Erythroblast (primary cell): ENCODE measurements around the gene NINJ2.
A peak's percentile ranks its signal among the peaks of the same experiment; 100 is the strongest.

Source experiments
- DNase-seq, 2 experiments: peaks; one replicate each; lab custom pipeline; 2025; lab: John Stamatoyannopoulos, UW
- GATA1 ChIP-seq: IDR thresholded peaks from 2 replicates; pipeline ENCODE4 v1.6.1; 2011; ENCODE audit warnings: low read depth, mild to moderate bottlenecking, control low read depth, low read length, moderate library complexity
- POLR2A ChIP-seq: IDR thresholded peaks from 2 replicates; pipeline ENCODE4 v1.6.1; 2011; ENCODE audit warnings: mild to moderate bottlenecking, low read length

The NINJ2 gene

DNA sequence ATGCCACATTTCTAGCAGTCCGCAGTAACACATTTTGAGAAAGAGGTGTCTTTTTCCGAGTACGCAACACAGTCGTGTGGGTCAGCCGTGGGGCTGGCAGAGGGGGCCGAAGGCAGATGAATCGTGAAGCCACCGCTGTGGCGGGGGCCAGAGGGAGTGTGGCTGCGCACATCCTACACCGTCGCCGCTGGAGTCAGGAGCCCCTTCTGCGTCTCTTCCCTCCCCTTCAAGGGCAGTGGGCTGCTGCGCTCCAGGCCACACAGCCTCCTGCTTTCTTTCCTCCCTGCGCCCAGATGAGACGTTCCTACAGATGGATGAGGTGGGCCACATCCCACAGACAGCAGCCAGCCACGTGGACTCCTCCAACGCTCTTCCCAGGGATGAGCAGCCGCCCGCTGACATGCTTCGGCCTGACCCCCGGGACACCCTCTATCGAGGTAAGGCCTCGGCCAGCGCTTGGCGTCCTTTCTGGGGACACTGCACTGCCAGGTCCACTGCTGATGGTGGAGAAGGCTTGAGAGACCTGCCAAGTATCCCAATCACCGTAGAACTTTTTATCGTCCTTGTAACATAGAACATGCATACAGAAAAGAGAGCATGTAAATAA lies 113.7 kb downstream of the NINJ2 start:
- TF ChIP-seq POLR2A (no peak), GATA1 (no peak)
- no peak for DNase-seq

DNA sequence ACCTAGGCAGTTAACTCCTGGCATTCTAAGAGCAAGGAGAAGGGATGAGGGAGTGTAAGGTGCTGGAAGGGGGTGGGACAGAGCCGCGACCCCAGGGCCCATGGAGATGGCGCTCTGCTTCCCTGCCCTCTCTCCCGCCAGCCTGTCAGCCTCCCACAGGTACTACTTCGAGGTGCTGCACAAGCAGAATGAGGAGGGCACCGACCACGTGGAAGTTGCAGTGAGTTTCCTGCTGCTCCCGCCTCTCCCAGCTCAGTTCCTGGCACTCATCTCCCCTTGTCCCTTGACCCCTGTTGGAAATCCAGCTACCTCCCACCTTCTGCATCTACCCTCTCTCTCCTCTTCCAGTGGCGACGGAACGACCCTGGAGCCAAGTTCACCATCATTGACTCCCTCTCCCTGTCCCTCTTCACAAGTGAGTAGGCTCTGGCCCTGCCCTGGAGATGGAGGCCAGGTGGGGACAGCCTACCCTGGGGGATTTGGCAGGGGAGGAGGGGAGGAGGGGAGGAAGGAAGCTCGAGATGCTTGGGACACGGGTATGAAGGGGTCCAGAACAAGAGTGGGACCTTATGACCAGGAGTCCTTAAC lies 115.3 kb downstream of the NINJ2 start:
- TF ChIP-seq POLR2A (no peak), GATA1 (no peak)
- DNase-seq, result no peak

DNA sequence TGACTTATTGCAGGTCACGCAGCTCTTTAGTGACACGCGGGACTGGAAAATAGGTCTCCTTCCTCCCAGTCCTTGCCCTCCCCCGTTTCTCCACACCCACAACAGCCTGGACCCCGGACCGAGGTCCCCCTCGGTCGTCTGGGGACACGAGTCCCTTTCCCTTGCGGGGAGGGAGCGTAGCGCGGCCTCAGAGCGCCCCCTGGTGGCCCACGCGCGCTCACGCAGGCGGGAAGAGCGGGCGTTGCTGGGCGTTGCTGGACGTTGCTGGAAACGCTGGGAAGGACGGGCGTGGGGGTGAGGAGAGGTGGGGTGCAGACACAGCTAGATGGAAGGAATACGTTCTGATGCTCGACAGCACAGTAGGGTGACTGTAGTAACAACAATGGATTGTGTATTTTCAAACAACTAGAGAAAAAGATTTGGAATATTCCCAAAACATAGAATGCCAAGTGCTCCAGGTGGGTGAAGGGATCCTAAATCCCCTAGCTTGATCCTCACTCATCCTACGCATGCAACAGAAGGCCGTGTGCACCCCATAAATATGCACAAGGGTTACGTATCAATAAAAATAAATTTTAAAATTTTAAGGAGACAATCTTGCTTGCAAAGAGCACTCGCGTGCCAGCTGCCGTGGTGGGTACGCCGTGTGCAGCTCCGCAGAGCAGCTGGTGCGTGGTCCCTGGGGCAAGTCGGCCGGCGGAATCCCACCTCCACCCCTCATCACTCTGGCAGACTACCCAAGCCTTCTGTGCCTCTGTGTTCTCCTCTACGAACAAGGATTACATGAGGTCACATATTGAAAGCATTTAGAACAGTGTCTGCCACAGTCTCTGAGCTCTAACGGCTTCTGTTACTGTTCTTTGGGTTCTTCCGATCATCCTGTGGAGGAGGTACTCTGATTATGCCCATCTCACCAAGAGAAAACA lies 116.1 kb downstream of the NINJ2 start:
- TF ChIP-seq GATA1 (no peak), POLR2A (no peak)
- peak; percentile 70 to 83 for DNase-seq

DNA sequence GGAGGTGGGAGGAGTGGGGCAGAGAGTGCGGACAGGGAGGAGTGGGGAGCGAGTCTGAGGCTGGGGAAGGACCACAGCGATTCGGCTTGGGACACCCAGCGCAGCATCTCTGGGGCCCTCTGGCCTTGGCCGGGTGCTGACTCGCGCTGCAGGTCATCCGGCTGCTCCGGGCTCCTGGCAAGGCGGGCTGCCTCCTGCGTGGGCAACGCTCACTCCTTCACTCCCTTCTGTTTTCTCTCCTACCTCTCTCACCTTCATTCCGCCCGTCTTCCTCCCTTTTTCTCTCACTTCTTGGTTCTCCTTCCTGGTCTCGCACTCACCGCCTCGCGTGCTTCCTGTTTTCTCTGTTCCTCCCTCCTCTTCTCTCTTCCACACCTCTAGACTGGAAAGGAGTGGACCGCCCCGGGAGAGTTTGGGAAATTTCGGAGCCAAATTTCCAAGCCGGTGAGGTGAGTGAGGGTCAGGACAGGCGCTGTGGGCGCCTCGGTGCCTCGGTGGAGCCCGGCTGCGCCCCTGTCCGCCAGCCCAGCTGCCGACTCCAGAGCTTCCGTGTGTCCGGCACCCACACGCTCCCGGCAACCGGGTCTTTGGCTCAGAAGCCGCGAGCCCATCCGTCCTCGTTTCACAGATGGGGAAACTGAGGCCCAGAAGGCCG lies 116.9 kb downstream of the NINJ2 start:
- no peak for DNase-seq
- TF ChIP-seq POLR2A (no peak), GATA1 (no peak)

DNA sequence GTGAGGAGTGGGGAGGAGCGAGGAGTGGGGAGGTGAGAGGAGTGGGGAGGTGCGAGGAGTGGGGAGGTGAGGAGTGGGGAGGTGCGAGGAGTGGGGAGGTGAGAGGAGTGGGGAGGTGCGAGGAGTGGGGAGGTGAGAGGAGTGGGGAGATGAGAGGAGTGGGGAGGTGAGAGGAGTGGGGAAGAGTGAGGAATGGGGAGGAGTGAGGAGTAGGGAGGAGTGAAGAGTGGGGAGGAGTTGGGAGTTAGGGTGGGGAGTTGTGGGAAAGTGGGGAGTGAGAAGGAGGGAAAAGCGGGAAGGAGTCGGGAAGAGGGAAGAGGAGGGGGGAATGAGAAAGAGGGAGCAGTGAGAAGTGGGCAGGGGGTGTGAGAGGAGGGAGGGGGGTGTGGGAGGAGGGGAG lies 117.4 kb downstream of the NINJ2 start:
- DNase-seq, result no peak
- no peak for TF ChIP-seq GATA1
- no peak for TF ChIP-seq POLR2A

DNA sequence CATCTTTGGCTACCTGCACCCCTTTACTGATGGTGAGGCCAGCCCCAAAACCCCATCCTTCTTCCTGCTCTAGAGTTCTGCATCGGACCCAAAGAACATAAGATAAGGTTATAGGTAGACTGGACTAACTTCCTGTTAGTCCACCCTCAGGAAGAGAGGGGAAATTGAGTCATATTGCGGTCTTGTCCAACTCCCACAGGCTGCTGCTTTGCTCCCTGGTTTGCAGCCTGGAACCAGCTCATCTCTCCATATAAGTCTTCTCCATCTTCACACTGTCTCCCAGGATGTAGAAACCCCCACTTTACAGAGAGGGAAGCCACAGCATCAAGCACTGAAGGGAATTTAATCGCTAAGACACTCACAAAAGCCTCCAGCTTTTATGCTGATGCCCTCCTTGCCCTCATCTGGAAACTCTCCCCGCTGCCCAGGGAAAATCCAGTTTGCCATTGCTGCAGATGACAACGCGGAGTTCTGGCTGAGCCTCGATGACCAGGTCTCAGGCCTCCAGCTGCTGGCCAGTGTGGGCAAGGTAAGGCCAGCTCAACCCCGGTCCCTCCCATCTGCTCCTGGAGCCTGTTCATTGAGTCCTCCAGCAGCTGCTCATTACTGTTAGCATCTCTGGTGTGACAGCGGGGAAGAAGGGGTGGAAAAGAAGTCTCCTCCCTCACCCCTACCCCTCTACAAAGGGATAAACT lies 118.2 kb downstream of the NINJ2 start:
- TF ChIP-seq GATA1 (no peak), POLR2A (no peak)
- no peak for DNase-seq

DNA sequence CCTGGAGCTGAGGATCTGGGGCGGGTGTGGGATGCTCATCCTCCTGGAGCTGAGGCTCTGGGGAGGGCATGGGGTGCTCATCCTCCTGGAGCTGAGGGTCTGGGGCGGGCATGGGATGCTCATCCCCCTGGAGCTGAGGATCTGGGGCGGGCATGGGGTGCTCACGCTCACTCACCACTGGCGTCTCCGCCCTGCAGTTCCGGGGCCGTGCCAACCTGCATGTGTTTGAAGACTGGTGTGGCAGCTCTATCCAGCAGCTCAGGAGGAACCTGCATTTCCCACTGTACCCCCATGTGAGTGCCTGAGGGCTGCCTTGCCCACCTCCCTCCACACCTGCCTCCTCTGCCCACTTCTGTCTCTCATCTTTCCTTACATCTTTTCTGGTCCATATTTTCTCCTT lies 119.1 kb downstream of the NINJ2 start:
- TF ChIP-seq GATA1, result no peak
- no peak for TF ChIP-seq POLR2A
- no peak for DNase-seq

DNA sequence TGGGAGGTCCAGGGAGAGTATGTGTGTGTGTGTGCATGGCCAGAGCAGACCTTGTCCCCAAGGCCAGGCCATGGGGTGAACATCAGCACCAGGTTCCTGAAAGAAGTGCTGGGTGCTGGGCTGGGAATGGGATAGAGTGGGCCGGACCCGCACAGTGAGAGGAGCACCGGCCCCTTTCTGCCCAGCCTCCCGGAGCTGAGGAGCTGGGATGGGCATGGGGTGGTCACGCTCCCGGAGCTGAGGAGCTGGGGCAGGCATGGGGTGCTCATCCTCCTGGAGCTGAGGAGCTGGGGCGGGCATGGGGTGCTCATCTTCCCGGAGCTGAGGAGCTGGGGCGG lies 120.2 kb downstream of the NINJ2 start:
- TF ChIP-seq POLR2A (no peak), GATA1 (no peak)
- DNase-seq, result no peak

DNA sequence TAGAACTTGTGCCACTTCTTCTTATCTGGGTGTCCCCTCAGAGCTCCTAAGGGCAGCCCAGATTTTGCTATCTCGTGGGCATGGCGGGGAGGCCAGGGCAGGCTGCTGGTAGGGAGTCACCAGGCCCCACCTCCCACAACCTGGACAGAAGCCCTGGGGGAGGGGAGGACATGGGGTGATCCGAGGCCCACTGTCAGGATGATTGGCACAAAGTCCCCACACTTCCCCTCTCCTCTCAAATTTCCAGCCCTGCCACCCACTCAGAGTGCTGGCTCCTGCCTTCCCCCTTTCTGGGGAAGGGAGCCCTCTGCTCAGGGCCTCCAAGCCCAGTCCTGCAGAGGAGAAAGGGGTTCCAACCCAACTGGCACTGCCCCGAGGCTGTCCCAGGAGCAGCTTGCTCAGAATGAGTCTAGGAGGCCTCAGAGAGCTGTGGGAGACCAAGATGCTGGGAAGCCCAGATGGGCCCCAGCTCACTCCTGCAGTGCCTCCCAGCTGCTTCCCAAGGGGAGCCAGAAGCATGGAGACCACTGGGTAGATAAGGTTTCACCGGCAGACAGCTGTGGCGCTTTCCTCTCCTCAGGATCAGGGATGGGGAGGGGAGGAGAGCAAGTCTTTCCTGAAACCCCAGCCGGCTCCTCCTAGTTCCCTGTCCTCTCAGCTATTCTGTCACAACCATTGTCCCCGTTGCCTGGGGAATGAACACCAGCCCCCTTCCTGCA lies 120.7 kb downstream of the NINJ2 start:
- TF ChIP-seq POLR2A (no peak), GATA1 (no peak)
- no peak for DNase-seq

DNA sequence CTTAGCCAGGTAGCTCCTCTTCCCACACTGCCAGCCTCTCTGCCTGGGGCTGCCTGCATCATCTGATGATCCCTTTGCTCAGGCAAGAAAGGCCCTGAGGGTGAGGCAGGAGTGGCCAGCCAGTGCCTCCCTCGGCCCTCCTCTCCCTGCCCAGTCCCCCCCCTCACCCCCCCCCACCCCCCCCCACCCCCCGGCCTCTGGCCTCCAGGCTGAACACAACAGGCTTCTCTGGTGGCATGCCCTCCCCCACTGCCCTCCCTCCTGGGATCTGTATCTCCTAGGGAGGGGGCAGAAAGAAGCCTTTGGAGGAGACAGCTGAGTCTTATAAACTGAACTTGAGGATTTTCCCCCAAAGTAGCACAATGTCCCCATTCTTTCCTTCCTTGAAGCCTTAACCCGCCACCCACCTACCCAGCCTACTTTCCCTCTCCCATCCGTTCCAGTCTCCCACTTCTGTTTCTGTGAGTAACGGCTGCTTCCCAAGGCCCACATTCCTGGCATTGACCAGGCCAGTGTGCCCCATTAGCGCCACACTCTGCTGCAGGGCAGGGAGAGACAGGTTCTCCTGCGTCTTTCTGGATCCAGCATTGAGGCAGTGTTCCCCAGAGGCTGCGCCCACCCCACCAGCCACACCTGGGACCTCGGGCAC lies 121.4 kb downstream of the NINJ2 start:
- DNase-seq, result no peak
- no peak for TF ChIP-seq GATA1
- no peak for TF ChIP-seq POLR2A

DNA sequence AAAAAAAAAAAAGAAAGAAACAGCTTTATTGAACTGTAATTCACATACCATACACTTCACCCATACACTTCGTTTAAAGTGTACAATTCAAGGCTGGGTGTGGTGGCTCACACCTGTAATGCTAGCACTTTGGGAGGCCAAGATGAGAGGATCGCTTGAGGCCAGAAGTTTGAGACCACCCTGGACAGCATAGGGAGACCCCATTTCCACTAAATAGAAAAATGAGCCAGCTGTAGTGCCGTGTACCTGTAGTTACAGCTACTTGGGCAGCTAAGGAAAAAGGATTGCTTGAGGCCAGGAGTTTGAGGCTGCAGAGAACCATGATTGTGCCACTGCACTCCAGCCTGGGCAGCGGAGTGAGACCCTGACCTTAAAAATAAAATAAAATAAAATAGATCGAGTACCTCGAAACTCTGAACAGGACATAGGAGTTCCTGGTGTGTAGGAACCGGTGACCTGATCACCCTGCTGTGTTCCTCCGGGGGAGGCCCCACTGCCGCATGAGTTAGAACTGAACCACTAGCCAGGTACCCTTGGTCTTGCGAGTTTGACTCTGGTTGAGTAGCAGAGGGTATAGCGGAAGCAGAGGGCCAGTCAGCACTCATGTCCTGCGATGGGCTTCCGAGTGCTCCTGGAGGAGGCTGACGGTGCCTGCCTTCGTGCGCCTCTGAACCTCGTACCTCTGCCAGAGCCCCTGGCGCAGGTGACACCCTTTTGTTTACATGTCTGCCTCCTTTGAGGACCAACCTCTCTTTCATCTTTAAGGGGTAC lies 123.5 kb downstream of the NINJ2 start:
- no peak for DNase-seq
- no peak for TF ChIP-seq GATA1
- no peak for TF ChIP-seq POLR2A
